Measurements from ENCODE around the gene PITX3. TPM values are rescaled to one million over a fixed set of nuclear protein-coding genes. Genes with fewer than 3 reads are reported as not detected.
A peak's percentile ranks its signal among the peaks of the same experiment; 100 is the strongest.

PITX3 gene
- total and polyA plus RNA-seq, 9 of the 15 experiments (the other 6 are each of a cell fraction or from before 2014, with no cell fraction given), result 0.30 to 0.98 (median 0.95) TPM; not detected in 6

DNA sequence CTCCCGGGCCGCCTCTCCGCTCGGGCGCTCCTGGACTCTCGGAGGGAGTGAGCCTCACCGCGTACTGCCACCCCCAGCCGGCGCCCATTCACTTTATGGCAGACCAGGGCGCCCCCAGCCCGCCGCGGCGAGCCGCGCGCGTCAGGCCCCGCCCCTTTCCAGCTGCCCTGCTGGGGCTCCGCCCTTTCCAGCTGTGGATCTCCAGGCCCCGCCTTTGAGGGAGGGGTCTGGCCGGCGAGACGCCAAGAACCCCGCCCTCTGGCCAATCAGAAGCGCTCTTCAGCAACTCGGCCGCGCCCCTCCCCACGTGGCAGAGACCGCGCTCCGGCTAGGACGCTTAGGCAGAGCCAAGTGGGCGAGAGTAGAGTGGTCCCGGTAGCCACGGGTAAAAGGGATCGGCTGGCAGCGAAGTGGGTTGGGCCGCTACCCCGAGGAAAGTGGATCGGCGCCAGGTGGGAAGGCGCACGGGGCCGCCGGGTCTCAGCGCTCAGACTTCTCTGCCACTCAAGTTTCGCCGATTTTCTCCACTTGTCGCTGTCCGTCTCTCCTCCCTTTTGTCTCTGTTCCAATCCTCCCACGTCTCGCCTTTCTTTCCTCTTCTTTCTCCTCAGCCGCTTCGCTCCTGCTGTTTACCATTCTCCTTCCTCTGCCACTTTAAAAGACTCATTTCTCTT lies at the start of gene PITX3 (continued):
- TF ChIP-seq, protein P1, sequence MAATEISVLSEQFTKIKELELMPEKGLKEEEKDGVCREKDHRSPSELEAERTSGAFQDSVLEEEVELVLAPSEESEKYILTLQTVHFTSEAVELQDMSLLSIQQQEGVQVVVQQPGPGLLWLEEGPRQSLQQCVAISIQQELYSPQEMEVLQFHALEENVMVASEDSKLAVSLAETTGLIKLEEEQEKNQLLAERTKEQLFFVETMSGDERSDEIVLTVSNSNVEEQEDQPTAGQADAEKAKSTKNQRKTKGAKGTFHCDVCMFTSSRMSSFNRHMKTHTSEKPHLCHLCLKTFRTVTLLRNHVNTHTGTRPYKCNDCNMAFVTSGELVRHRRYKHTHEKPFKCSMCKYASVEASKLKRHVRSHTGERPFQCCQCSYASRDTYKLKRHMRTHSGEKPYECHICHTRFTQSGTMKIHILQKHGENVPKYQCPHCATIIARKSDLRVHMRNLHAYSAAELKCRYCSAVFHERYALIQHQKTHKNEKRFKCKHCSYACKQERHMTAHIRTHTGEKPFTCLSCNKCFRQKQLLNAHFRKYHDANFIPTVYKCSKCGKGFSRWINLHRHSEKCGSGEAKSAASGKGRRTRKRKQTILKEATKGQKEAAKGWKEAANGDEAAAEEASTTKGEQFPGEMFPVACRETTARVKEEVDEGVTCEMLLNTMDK (IDR thresholded peaks at IDR 0.05; ENCODE audit: borderline replicate concordance, insufficient read depth, low read depth, low read length, poor library complexity, severe bottlenecking), result peak; percentile 26
- TF ChIP-seq FUS (optimal IDR thresholded peaks at IDR 0.05; ENCODE audit: low read depth, low read length), result no peak
- TF ChIP-seq SMAD3 (CRISPR knock-in tag; conservative IDR thresholded peaks at IDR 0.05), result no peak
- peak; percentile 38 for TF ChIP-seq CCNT2 (IDR thresholded peaks at IDR 0.05; ENCODE audit: borderline replicate concordance, extremely low read depth, insufficient read length, low read depth, low read length)
- TF ChIP-seq, protein P2, sequence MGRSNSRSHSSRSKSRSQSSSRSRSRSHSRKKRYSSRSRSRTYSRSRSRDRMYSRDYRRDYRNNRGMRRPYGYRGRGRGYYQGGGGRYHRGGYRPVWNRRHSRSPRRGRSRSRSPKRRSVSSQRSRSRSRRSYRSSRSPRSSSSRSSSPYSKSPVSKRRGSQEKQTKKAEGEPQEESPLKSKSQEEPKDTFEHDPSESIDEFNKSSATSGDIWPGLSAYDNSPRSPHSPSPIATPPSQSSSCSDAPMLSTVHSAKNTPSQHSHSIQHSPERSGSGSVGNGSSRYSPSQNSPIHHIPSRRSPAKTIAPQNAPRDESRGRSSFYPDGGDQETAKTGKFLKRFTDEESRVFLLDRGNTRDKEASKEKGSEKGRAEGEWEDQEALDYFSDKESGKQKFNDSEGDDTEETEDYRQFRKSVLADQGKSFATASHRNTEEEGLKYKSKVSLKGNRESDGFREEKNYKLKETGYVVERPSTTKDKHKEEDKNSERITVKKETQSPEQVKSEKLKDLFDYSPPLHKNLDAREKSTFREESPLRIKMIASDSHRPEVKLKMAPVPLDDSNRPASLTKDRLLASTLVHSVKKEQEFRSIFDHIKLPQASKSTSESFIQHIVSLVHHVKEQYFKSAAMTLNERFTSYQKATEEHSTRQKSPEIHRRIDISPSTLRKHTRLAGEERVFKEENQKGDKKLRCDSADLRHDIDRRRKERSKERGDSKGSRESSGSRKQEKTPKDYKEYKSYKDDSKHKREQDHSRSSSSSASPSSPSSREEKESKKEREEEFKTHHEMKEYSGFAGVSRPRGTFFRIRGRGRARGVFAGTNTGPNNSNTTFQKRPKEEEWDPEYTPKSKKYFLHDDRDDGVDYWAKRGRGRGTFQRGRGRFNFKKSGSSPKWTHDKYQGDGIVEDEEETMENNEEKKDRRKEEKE (IDR thresholded peaks at IDR 0.05; ENCODE audit: borderline replicate concordance in 1 of 2, control insufficient read depth in 1 of 2, low read depth in 2 of 2, low read length in 1 of 2), result no peak
- TF ChIP-seq, protein P3, sequence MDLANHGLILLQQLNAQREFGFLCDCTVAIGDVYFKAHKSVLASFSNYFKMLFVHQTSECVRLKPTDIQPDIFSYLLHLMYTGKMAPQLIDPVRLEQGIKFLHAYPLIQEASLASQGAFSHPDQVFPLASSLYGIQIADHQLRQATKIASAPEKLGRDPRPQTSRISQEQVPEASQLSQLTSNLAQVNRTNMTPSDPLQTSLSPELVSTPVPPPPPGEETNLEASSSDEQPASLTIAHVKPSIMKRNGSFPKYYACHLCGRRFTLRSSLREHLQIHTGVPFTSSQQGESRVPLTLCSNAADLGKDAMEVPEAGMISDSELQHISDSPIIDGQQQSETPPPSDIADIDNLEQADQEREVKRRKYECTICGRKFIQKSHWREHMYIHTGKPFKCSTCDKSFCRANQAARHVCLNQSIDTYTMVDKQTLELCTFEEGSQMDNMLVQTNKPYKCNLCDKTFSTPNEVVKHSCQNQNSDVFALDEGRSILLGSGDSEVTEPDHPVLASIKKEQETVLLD (IDR thresholded peaks at IDR 0.05), result peak; percentile 43; the same call in 1 of the 2 replicates
- TF ChIP-seq GATA2 (CRISPR knock-in tag; IDR thresholded peaks at IDR 0.05), result no peak
- TF ChIP-seq CHD4 (IDR thresholded peaks at IDR 0.05; ENCODE audit: insufficient read depth, insufficient replicate concordance, low read depth, low read length, poor library complexity, severe bottlenecking), result no peak
- no peak for TF ChIP-seq MIER1 (IDR thresholded peaks at IDR 0.05; ENCODE audit: low read depth)
- TF ChIP-seq, protein P4, sequence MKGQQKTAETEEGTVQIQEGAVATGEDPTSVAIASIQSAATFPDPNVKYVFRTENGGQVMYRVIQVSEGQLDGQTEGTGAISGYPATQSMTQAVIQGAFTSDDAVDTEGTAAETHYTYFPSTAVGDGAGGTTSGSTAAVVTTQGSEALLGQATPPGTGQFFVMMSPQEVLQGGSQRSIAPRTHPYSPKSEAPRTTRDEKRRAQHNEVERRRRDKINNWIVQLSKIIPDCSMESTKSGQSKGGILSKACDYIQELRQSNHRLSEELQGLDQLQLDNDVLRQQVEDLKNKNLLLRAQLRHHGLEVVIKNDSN (CRISPR knock-in tag; IDR thresholded peaks at IDR 0.05), result peak; percentile 86
- no peak for TF ChIP-seq DIDO1 (tag; IDR thresholded peaks at IDR 0.05; ENCODE audit: low read depth)
- TF ChIP-seq ZNF12 (CRISPR knock-in tag; IDR thresholded peaks at IDR 0.05), result no peak
- no peak for TF ChIP-seq KLF6 (CRISPR knock-in tag; IDR thresholded peaks at IDR 0.05; ENCODE audit: borderline replicate concordance)
- no peak for TF ChIP-seq ADNP (tag; IDR thresholded peaks at IDR 0.05)
- TF ChIP-seq, protein P5, sequence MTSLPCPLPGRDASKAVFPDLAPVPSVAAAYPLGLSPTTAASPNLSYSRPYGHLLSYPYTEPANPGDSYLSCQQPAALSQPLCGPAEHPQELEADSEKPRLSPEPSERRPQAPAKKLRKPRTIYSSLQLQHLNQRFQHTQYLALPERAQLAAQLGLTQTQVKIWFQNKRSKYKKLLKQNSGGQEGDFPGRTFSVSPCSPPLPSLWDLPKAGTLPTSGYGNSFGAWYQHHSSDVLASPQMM (CRISPR knock-in tag; IDR thresholded peaks at IDR 0.05), result no peak
- no peak for TF ChIP-seq YY1 (IDR thresholded peaks at IDR 0.05; ENCODE audit: borderline replicate concordance in 1 of 3, control insufficient read depth in 1 of 3, extremely low read depth in 1 of 3, insufficient read depth in 3 of 3, insufficient read length in 1 of 3, insufficient replicate concordance in 2 of 3, low read depth in 1 of 3, low read length in 2 of 3)
- TF ChIP-seq RUNX1 (IDR thresholded peaks at IDR 0.05; ENCODE audit: low read depth), result no peak
- no peak for TF ChIP-seq ZC3H8 (IDR thresholded peaks at IDR 0.05)
